OCI-LY1 (cell line): ENCODE data around the gene OLFML2B.
"Not testable (repeated sequence)": the region's sequence is repeated elsewhere in the genome, so short reads cannot be mapped to it uniquely, and the experiment has no call there.

Experiments
- H2AFZ ChIP-seq: fragments of 200-600 bp; sonication (generic), shearing (Covaris generic); 2 replicates; pipeline ENCODE4 v1.6.0; 2014; ENCODE audit warnings: antibody characterized with exemption, mild to moderate bottlenecking, low read length
- H3F3A ChIP-seq: fragments of 200-600 bp; sonication (generic), shearing (Covaris generic); 2 replicates; pipeline ENCODE4 v1.6.0; 2014; ENCODE audit warnings: mild to moderate bottlenecking, antibody characterized with exemption, low read length, moderate library complexity; ENCODE audit not compliant: insufficient read depth
- H3K27ac ChIP-seq: fragments of 200-600 bp; sonication (generic); 2 replicates; pipeline ENCODE4 v1.5.1; 2014; ENCODE audit warnings: low read length, mixed run types, mild to moderate bottlenecking, low read depth; ENCODE audit not compliant: poor library complexity, severe bottlenecking
- H3K27me3 ChIP-seq: fragments of 200-600 bp; sonication (generic); 2 replicates; pipeline ENCODE4 v1.6.0; 2014; ENCODE audit warnings: antibody characterized with exemption, mild to moderate bottlenecking, low read length, moderate library complexity; ENCODE audit not compliant: insufficient read depth
- H3K36me3 ChIP-seq: fragments of 200-600 bp; sonication (generic); 2 replicates; pipeline ENCODE4 v1.6.1; 2014; ENCODE audit warnings: mild to moderate bottlenecking, antibody characterized with exemption, low read length, moderate library complexity, mixed read lengths; ENCODE audit not compliant: insufficient read depth
- H3K4me1 ChIP-seq: fragments of 200-600 bp; sonication (generic); 2 replicates; pipeline ENCODE4 v1.5.1; 2014; ENCODE audit warnings: mild to moderate bottlenecking, low read length, moderate library complexity; ENCODE audit not compliant: insufficient read depth, severe bottlenecking
- H3K4me2 ChIP-seq: fragments of 200-600 bp; sonication (generic), shearing (Covaris generic); 2 replicates; pipeline ENCODE4 v1.6.1; 2014; ENCODE audit warnings: low read length
- H3K4me3 ChIP-seq: fragments of 200-600 bp; sonication (generic); 2 replicates; pipeline ENCODE4 v1.5.1; 2014; ENCODE audit warnings: low read length, low read depth, mild to moderate bottlenecking, mixed read lengths; ENCODE audit not compliant: poor library complexity, severe bottlenecking
- H3K79me2 ChIP-seq: fragments of 200-600 bp; shearing (Covaris generic); 2 replicates; pipeline ENCODE4 v1.6.1; 2016; ENCODE audit warnings: mixed run types, low read length, mixed read lengths; ENCODE audit not compliant: insufficient read depth
- H3K9ac ChIP-seq: fragments of 200-600 bp; sonication (generic), shearing (Covaris generic); 2 replicates; pipeline ENCODE4 v1.6.1; 2014; ENCODE audit warnings: mild to moderate bottlenecking, low read length, mixed read lengths
- H3K9me2 ChIP-seq: fragments of 200-600 bp; sonication (generic), shearing (Covaris generic); 2 replicates; pipeline ENCODE4 v1.6.1; 2014; ENCODE audit warnings: low read depth, mild to moderate bottlenecking, low read length, mixed read lengths
- H3K9me3 ChIP-seq: fragments of 200-600 bp; shearing (Covaris generic); 2 replicates; pipeline ENCODE4 v1.6.1; 2014; ENCODE audit warnings: low read length, mixed read lengths
- H4K20me1 ChIP-seq: fragments of 200-600 bp; sonication (generic), shearing (Covaris generic); 2 replicates; pipeline ENCODE4 v1.6.0; 2016; ENCODE audit warnings: mild to moderate bottlenecking, low read length; ENCODE audit not compliant: insufficient read depth
- EZH2 ChIP-seq: fragments of 200-600 bp; sonication (generic), shearing (Covaris generic); IDR thresholded peaks from 2 replicates; pipeline ENCODE4 v1.8.0; 2017; ENCODE audit warnings: borderline replicate concordance, mixed run types, mild to moderate bottlenecking, antibody characterized with exemption, low read length, moderate library complexity, mixed read lengths
- TF ChIP-seq, protein P1 (sequence below): fragments of 200-600 bp; sonication (generic), shearing (Covaris generic); IDR thresholded peaks from 2 replicates; pipeline ENCODE4 v1.5.1; 2017; ENCODE audit warnings: mild to moderate bottlenecking, antibody characterized with exemption, low read length, moderate library complexity, mixed read lengths

OLFML2B gene

DNA sequence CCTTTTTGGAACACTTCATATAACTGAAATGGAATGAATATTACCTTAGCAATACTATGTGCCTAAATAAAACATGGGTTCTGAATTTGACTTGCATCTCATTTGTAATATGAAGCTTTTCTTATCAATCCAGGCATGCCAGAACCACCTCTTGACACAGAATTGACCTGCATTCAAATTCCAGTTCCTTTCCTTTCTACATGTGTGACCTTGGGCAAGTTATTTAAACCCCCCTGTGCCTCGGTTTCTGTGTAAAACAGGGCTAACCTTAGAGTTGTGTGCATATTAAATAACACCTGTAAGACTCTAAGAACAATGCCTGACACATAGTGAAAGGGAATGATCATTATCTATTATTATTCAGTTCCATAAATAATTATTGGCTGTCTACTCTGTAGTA lies 43.8 kb upstream of the OLFML2B start:
- Histone ChIP-seq H3K9me2 (no peaks in the 10 kb centered on the region), H3K9me3 (no peaks in the 10 kb centered on the region), H3K27ac (no peak overlapping the region), H3F3A (no peaks in the 10 kb centered on the region), H3K79me2 (no peaks in the 10 kb centered on the region), H3K4me3 (no peak overlapping the region), H3K27me3 (no peaks in the 10 kb centered on the region), H3K36me3 (no peaks in the 10 kb centered on the region), H4K20me1 (no peaks in the 10 kb centered on the region), H3K4me2 (no peak overlapping the region), H3K9ac (no peak overlapping the region), H2AFZ (no peak overlapping the region), H3K4me1 (peaks cover 16% of the 10 kb centered on the region)
- no peak for TF ChIP-seq EZH2
- TF ChIP-seq, protein P1, sequence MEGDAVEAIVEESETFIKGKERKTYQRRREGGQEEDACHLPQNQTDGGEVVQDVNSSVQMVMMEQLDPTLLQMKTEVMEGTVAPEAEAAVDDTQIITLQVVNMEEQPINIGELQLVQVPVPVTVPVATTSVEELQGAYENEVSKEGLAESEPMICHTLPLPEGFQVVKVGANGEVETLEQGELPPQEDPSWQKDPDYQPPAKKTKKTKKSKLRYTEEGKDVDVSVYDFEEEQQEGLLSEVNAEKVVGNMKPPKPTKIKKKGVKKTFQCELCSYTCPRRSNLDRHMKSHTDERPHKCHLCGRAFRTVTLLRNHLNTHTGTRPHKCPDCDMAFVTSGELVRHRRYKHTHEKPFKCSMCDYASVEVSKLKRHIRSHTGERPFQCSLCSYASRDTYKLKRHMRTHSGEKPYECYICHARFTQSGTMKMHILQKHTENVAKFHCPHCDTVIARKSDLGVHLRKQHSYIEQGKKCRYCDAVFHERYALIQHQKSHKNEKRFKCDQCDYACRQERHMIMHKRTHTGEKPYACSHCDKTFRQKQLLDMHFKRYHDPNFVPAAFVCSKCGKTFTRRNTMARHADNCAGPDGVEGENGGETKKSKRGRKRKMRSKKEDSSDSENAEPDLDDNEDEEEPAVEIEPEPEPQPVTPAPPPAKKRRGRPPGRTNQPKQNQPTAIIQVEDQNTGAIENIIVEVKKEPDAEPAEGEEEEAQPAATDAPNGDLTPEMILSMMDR, result no peak

- H3K4me3 ChIP-seq, H2AFZ ChIP-seq, H3K9ac ChIP-seq, H3K79me2 ChIP-seq, H3F3A ChIP-seq, H3K27me3 ChIP-seq, H3K9me3 ChIP-seq, H3K36me3 ChIP-seq, H4K20me1 ChIP-seq, H3K4me2 ChIP-seq, H3K27ac ChIP-seq, H3K9me2 ChIP-seq: not testable (repeated sequence)
- peaks cover 16% of the 10 kb centered on the region for H3K4me1 ChIP-seq
These were observed 43.2 kb upstream of the OLFML2B start for GRCh38 chr1:162066836-162067235.

DNA sequence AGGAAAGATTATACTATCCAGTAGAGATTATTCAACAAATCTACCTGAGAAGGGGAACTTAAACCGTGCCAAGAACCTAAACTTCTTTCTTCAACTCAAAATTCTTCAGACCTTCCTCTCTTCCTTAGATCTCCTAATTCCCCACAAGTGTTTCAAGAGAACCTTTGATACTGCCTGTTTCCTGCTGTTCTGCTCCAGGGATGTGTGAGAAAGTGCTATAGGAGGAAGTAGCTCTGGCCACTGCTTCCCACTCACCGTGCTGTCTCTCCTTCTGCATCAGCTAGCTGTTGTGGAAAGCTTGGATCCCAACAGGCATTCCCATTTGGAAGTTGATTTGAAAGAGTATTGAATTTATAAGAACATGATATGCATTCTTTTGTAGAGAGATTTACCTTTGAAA lies 41.3 kb upstream of the OLFML2B start:
- Histone ChIP-seq H3K36me3 (no peaks in the 10 kb centered on the region), H4K20me1 (no peaks in the 10 kb centered on the region), H2AFZ (no peak overlapping the region), H3K4me2 (no peak overlapping the region), H3K4me3 (no peak overlapping the region), H3K79me2 (no peaks in the 10 kb centered on the region), H3K4me1 (peaks cover 10% of the 10 kb centered on the region), H3K9ac (no peak overlapping the region), H3K9me2 (no peaks in the 10 kb centered on the region), H3K9me3 (no peaks in the 10 kb centered on the region), H3K27me3 (no peaks in the 10 kb centered on the region), H3K27ac (no peak overlapping the region), H3F3A (no peaks in the 10 kb centered on the region)
- TF ChIP-seq, protein P1, result no peak
- TF ChIP-seq EZH2, result no peak

DNA sequence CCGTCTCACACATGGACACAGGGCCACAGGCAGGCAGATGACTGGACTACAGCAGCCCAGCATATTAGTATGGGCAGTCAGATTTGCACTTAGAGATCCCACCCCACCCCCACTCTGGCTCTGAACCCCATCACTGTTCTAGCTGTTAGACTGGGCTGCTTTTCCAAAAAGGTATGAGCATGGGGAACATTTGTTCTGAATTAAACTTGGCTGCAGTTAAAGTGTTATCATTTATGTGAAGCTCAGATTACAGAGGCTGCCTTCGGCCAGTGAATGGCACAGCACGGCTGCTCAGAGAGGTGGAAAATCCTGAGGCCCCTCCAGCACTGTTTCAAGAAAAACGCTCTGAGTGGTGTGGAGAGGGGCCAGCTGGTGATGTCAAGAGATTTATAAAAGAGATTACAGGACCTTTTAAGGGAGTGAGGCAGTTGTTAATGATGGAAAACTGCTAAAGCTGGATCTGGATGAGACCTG lies 38.9 kb upstream of the OLFML2B start:
- no peak overlapping the region for H3K4me2 ChIP-seq
- no peak overlapping the region for H3K27ac ChIP-seq
- H3K4me1 ChIP-seq, result no peaks in the 10 kb centered on the region
- no peak overlapping the region for H3K4me3 ChIP-seq
- H2AFZ ChIP-seq, result no peak overlapping the region
- H4K20me1 ChIP-seq, result no peaks in the 10 kb centered on the region
- no peaks in the 10 kb centered on the region for H3K27me3 ChIP-seq
- no peaks in the 10 kb centered on the region for H3F3A ChIP-seq
- no peaks in the 10 kb centered on the region for H3K79me2 ChIP-seq
- H3K36me3 ChIP-seq, result no peaks in the 10 kb centered on the region
- no peaks in the 10 kb centered on the region for H3K9me2 ChIP-seq
- no peaks in the 10 kb centered on the region for H3K9me3 ChIP-seq
- no peak overlapping the region for H3K9ac ChIP-seq
- TF ChIP-seq, protein P1, result no peak
- no peak for TF ChIP-seq EZH2
